ENCODE measurements around the gene ANKS3. TPM values are rescaled to one million over a fixed set of nuclear protein-coding genes. Genes with fewer than 3 reads are reported as not detected.
A peak's percentile ranks its signal among the peaks of the same experiment; 100 is the strongest.

ANKS3 gene
- total RNA-seq, 1 donor, result 33.2 TPM

DNA sequence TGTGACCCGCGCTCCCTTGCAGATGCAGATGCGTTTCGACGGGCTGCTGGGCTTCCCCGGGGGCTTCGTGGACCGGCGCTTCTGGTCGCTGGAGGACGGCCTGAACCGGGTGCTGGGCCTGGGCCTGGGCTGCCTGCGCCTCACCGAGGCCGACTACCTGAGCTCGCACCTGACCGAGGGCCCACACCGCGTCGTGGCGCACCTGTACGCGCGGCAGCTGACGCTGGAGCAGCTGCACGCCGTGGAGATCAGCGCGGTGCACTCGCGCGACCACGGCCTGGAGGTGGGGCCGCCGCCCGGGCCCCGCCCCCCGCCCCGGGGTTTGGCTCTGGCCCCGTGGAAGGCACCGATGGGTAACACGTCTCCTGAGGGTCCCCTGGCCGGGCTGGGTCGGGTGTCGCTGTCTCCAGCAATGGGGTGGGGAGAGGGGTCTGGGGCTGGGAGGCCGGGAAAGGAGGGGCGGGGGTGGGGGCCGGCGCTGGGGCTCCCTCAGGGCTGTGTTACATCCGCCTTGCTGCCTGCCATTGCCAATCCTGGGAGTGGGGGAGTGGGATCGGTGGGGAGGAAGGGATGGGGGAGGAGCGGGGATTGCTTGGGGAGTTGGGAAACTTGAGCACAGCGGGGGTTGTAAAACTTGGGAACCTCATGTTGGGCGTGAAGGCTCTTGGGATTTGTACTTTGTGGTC lies 40.0 kb downstream of the ANKS3 start:
- peak overlapping the region; percentile 89 for H3K4me3 ChIP-seq (ENCODE audit: low read depth, low read length)
- TF ChIP-seq, protein P1, sequence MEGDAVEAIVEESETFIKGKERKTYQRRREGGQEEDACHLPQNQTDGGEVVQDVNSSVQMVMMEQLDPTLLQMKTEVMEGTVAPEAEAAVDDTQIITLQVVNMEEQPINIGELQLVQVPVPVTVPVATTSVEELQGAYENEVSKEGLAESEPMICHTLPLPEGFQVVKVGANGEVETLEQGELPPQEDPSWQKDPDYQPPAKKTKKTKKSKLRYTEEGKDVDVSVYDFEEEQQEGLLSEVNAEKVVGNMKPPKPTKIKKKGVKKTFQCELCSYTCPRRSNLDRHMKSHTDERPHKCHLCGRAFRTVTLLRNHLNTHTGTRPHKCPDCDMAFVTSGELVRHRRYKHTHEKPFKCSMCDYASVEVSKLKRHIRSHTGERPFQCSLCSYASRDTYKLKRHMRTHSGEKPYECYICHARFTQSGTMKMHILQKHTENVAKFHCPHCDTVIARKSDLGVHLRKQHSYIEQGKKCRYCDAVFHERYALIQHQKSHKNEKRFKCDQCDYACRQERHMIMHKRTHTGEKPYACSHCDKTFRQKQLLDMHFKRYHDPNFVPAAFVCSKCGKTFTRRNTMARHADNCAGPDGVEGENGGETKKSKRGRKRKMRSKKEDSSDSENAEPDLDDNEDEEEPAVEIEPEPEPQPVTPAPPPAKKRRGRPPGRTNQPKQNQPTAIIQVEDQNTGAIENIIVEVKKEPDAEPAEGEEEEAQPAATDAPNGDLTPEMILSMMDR (IDR thresholded peaks at IDR 0.05; ENCODE audit: insufficient read depth, low read depth, low read length), result no peak
- DNase-seq (ENCODE audit: low read depth), result peak; percentile 84

DNA sequence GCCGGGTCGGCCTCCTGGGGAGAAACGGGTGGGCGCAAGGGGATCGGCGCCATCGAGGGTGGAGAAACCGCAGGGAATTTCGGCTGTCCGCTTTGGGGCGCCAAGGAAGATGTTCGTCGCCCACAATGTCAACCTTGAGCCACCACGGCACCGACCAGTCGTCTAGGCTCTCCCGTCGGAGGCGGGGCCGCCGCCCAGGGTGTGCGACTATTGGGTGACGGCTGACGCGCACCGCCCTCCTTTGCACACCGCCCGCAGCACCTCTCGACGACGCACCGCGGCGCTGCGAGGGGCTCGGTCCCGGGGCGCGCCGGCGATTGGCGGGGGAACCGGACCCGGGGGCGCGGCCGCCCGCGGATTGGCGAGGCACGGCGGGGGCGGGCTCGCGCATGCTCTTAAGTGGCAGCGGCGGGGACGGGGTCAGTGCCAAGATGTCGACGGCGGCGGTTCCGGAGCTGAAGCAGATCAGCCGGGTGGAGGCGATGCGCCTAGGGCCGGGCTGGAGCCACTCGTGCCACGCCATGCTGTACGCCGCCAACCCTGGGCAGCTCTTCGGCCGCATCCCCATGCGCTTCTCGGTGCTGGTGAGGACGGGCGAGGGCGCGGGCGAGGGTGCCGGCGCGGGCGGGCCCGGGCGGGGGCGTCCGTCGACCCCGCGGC lies 40.6 kb downstream of the ANKS3 start, which contains the start of gene NUDT16L1:
Gene NUDT16L1 (plus strand): TSS at position 267 of the 660 bp plus-strand sequence. CDS start 165 bp downstream, at position 432.
- DNase-seq (ENCODE audit: low read depth), result peak; percentile 92
- H3K4me3 ChIP-seq (ENCODE audit: low read depth, low read length), result peak within 1 kb of the TSS; percentile 89
- TF ChIP-seq, protein P1 (IDR thresholded peaks at IDR 0.05; ENCODE audit: insufficient read depth, low read depth, low read length), result no peak

DNA sequence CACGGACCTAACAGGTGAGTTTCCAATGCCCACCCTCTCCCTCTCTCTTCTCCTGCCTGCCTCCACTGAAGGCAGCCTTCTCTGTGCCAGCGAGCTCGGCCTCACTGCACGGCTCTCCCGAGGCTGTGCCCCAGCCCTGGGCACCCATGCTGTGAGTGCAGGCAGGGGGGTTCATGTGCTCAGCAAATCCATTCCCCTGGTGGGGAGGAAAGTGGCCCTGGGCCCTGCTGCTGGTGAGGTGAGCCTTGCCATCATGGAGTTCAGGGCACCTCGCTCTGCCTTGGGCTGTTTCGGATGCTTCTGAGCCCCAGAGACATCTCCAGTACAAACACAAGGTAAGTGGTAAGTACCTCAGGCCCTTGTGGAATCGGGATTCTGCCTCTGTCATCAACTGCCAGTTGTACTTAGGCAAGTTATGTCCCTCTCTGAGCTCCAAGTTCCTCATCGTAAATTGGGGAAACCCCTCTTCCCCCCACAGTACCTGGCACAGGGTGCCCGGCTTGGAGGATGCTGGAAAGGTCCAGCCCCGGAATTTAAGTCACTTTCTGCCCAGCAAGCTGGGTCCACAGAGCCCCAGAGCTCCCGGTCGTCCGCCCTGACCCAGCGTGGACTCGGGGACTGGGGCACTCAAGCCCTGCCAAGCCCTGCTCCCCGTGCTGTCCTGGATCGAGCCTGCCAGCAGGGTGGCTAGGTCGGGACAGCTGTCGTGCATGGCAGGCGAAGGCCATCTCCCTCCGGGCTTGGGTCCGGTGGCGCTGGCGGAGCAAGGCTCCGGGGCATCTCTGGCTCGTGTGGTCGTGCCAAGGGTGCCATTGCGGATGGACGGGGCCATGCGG lies 41.4 kb downstream of the ANKS3 start:
- peak overlapping the region; percentile 71 for H3K4me3 ChIP-seq (ENCODE audit: low read depth, low read length)
- TF ChIP-seq, protein P1 (IDR thresholded peaks at IDR 0.05; ENCODE audit: insufficient read depth, low read depth, low read length), result no peak
- no peak for DNase-seq (ENCODE audit: low read depth)

DNA sequence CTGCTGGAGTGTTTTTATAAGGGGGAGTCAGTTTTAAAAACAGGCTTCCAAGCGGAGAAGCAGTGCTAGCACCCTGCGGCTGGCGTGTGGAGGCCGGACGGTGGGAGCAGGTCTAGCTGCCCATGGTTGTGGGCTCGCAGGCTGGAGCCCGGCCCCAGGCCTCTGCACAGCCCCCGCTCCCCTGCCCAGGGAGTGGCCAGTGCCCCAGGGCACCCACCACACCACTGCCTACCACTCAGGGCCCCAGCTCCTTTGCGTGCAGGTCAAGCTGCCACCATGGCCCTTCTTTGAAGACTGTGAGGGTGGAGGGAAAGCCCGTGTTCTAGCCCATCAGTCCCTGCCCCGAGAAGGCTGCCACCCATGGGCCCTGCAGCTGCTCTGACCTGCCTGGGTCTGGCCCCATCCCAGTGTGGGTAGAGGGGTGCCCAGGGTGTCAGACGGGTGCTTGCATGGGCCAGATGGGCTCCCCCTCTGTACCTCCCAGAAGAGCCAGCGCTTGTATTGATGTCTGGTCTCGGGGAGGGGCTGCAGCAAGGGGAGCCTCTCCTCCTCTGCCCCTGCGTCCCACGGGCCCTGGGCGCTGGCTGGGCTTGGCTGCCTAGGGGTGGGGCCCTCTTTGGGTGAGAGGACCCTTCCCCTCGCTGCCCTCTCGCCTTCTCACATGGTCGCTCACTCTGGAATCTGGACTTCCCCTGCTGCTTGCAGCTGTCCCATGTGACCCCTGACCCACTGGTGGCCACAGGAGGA lies 42.2 kb downstream of the ANKS3 start:
- TF ChIP-seq, protein P1 (IDR thresholded peaks at IDR 0.05; ENCODE audit: insufficient read depth, low read depth, low read length), result no peak
- DNase-seq (ENCODE audit: low read depth), result no peak
- no peak overlapping the region for H3K4me3 ChIP-seq (ENCODE audit: low read depth, low read length)

DNA sequence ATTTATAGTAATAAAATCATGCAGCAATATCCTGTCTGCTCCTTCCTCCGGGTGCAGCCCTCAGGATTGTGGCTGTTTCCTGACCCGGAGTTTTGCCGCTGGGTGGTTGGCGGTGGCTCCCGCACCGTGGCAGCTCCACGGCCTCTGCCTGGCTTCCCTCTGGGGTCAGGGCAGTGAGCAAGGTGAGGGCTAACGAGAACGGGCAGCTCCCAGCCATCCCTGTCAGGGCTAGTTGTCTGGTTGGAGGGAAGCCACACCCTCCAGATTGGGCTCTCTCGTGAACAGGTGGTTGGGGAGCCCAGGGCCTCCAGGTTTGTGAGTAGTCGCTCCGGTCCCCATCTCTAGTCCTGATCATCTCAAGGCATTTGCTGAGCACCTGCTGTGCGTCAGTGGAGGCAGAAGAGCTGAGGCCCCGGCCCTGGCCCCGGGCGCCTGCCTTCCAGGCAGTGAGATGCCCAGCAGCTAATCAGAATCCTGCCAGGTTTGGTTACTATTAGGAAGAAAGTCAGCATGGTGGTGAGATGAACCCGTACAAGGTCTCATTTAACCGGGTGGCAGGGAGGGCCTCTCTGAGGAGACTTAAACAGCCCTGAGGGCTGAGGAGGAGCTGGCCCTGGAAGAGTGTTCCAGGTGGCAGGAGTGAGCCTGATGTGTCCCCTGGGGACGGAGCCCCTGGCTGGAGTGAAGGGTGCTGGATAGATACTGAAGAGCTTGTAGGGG lies 43.0 kb downstream of the ANKS3 start:
- TF ChIP-seq, protein P1 (IDR thresholded peaks at IDR 0.05; ENCODE audit: insufficient read depth, low read depth, low read length), result no peak
- H3K4me3 ChIP-seq (ENCODE audit: low read depth, low read length), result no peak overlapping the region
- DNase-seq (ENCODE audit: low read depth), result no peak

All from fibroblast of villous mesenchyme (primary cell).